ENCODE measurements around the gene IRF2BPL. TPM values are rescaled to one million over a fixed set of nuclear protein-coding genes. Genes with fewer than 3 reads are reported as not detected.

The IRF2BPL gene
- total and polyA plus RNA-seq, 9 of the 15 experiments (the other 6 are each of a cell fraction or from before 2014, with no cell fraction given), result 0.52 to 21.6 (median 2.5) TPM

- no peak for TF ChIP-seq CUX1 (CRISPR knock-in tag; IDR thresholded peaks at IDR 0.05)
- TF ChIP-seq TARDBP (IDR thresholded peaks at IDR 0.05), result no peak
- TF ChIP-seq ZC3H8 (IDR thresholded peaks at IDR 0.05), result no peak
- no peak for TF ChIP-seq HNRNPL (IDR thresholded peaks at IDR 0.05; ENCODE audit: low read depth, low read length)
- peak; percentile 68 for TF ChIP-seq VEZF1 (CRISPR knock-in tag; IDR thresholded peaks at IDR 0.05)
- TF ChIP-seq ZNF12 (CRISPR knock-in tag; IDR thresholded peaks at IDR 0.05), result no peak
- no peak for TF ChIP-seq E2F8 (IDR thresholded peaks at IDR 0.05; ENCODE audit: low read depth, partially characterized antibody)
- TF ChIP-seq ZNF41 (CRISPR knock-in tag; conservative IDR thresholded peaks at IDR 0.05), result no peak
- no peak for TF ChIP-seq ZBTB1 (CRISPR knock-in tag; IDR thresholded peaks at IDR 0.05; ENCODE audit: borderline replicate concordance, low read depth)
- TF ChIP-seq ZBTB43 (CRISPR knock-in tag; IDR thresholded peaks at IDR 0.05), result no peak
- no peak for TF ChIP-seq RNF2 (IDR thresholded peaks at IDR 0.05)
- no peak for TF ChIP-seq ZEB2 (IDR thresholded peaks at IDR 0.05)
- TF ChIP-seq MXD1 (CRISPR knock-in tag; IDR thresholded peaks at IDR 0.05; ENCODE audit: borderline replicate concordance, poor library complexity, severe bottlenecking), result no peak
- TF ChIP-seq EHMT2 (IDR thresholded peaks at IDR 0.05), result no peak
- TF ChIP-seq ZNF436 (CRISPR knock-in tag; IDR thresholded peaks at IDR 0.05), result no peak
- no peak for TF ChIP-seq KLF10 (CRISPR knock-in tag; IDR thresholded peaks at IDR 0.05)
- TF ChIP-seq ELF1 (tag; IDR thresholded peaks at IDR 0.05), result no peak
These were observed 50.5 kb downstream of the IRF2BPL start (continued) for GRCh38 chr14:76977793-76978720.

Measured in K562 (cell line).